NCI-H2227 treated with DMSO at 0.1 percent for 48 hours (cell line): ENCODE results near the gene OR56A5.
A peak's percentile ranks its signal among the peaks of the same experiment; 100 is the strongest.
"Not testable (repeated sequence)": the region's sequence is repeated elsewhere in the genome, so short reads cannot be mapped to it uniquely, and the experiment has no call there.

ENCODE experiments used
- DNase-seq: peaks from one replicate; lab custom pipeline; 2025; lab: John Stamatoyannopoulos, UW

The OR56A5 gene

GRCh38 chr11:5968394-5968793, at the start of gene OR56A5:
TSS of gene OR56A5 (minus strand) at chr11:5968494. CDS start at chr11:5968494, 0 bp downstream.
- DNase-seq, result no peak

- no peak for DNase-seq
Measured at GRCh38 chr11:6013042-6013441, 44.7 kb upstream of the OR56A5 start.

GRCh38 chr11:6012035-6012668, 43.9 kb upstream of the OR56A5 start:
- no peak for DNase-seq

GRCh38 chr11:6006846-6007245, 38.6 kb upstream of the OR56A5 start, which contains the start of gene OR56A4:
TSS of gene OR56A4 (minus strand) at chr11:6006946. CDS start at chr11:6002992, 3,954 bp downstream.
- DNase-seq, result no peak

GRCh38 chr11:6006395-6006794, 38.1 kb upstream of the OR56A5 start:
- DNase-seq, result no peak

- no peak for DNase-seq
Measured at GRCh38 chr11:6002202-6002699, 34.0 kb upstream of the OR56A5 start.

- DNase-seq, result no peak
Measured at GRCh38 chr11:5994791-5995190, 26.5 kb upstream of the OR56A5 start.

GRCh38 chr11:5992604-5993251, 24.4 kb upstream of the OR56A5 start:
- peak; percentile 2 for DNase-seq

- DNase-seq, result no peak
Measured at GRCh38 chr11:5992150-5992549, 23.9 kb upstream of the OR56A5 start.

- no peak for DNase-seq
Measured at GRCh38 chr11:5989203-5989602, 20.9 kb upstream of the OR56A5 start.

- DNase-seq, result no peak
Measured at GRCh38 chr11:5986885-5987284, 18.6 kb upstream of the OR56A5 start, which contains the start of gene OR52L1. TSS of gene OR52L1 (minus strand) at chr11:5986985. CDS start at chr11:5986930, 55 bp downstream.

GRCh38 chr11:5983443-5983842, 15.1 kb upstream of the OR56A5 start:
- DNase-seq, result no peak

GRCh38 chr11:5973530-5973929, 5.2 kb upstream of the OR56A5 start:
- DNase-seq, result no peak

- DNase-seq, result no peak
Measured at GRCh38 chr11:5967708-5968107, 586 bp downstream of the OR56A5 start.

- DNase-seq, result no peak
Measured at GRCh38 chr11:5966958-5967357, 1.3 kb downstream of the OR56A5 start.

GRCh38 chr11:5960704-5961320, 7.5 kb downstream of the OR56A5 start:
- not testable (repeated sequence) for DNase-seq

- DNase-seq, result no peak
Measured at GRCh38 chr11:5955586-5955985, 12.7 kb downstream of the OR56A5 start.

- no peak for DNase-seq
Measured at GRCh38 chr11:5941951-5942350, 26.3 kb downstream of the OR56A5 start, which contains the start of gene OR56A3. TSS of gene OR56A3 (plus strand) at chr11:5942251. CDS start at chr11:5947347, 5,096 bp downstream.

GRCh38 chr11:5940748-5941147, 27.5 kb downstream of the OR56A5 start:
- no peak for DNase-seq

GRCh38 chr11:5938603-5938965, 29.7 kb downstream of the OR56A5 start:
- peak; percentile 82 for DNase-seq

GRCh38 chr11:5937868-5938602, 30.3 kb downstream of the OR56A5 start:
- peak; percentile 67 for DNase-seq

GRCh38 chr11:5933116-5933515, 35.2 kb downstream of the OR56A5 start:
- no peak for DNase-seq
